Measurements from ENCODE around the gene CCDC27.

The CCDC27 gene

GRCh38 chr1:3752400-3752945, at the start of gene CCDC27:
Gene CCDC27, plus strand, starts transcription at chr1:3752450. Its CDS starts 32 bp downstream, at chr1:3752482.
- DNase-seq (ENCODE audit: low spot score): no peak

DNA sequence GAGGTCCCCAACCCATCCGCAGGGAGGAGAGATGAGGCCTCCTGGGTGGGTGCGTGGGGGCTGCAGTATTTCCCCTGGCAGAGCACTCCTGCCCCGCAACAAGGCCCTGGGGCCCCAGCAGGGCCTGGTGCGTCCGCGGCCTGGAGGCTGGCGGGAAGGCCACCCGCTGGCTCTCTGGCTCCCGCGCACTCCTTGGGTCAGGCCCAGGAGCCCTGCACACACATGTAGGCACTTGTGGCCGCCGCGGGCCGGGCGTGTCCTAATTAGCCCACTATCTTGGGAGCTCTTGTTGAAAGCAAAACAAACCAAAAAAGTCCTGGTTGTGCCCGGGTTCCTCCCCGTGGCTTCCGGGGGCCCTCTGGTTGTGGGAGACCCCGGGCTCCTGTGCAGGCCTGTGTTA, 49.7 kb upstream of the CCDC27 start:
- no peak for DNase-seq (ENCODE audit: low spot score)

DNA sequence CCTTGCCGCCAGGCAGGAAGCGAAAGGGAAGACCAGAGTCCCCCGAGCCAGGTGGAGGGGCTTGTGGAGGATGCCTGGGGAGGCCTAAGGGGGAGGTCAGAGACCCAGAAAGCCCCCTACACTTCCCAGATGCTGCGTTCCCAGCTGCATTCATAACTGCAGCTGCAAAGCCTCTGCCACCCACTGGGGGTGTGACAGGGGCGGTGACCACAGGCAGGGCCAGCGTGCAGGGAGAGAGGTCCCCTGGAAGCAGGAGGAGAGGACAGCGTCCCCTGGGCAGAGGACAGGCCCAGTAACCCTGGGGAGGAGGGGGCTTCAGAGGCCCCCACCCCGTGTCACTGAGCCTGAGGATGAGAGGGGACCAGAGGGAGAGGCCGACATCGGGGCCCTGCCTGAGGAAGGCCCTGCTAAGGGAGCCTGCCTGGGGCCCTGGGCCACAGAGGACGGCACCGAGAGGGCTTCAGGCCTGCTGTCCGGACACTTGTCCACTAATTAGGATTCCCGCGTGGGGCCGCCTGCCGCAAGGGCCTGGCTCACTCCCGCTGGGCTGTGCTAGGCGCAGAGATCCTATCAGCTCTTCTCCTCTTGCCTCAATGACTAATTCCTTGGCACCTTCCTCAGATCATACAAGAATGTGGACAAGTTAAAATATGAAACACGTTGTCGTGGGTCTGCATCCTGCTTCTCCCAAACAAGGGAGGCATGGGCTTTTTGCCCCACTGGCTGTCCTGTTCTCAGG, 49.1 kb upstream of the CCDC27 start:
- DNase-seq (ENCODE audit: low spot score): no peak

- DNase-seq (ENCODE audit: low spot score): no peak
Measured at GRCh38 chr1:3703786-3704371, 48.4 kb upstream of the CCDC27 start.

DNA sequence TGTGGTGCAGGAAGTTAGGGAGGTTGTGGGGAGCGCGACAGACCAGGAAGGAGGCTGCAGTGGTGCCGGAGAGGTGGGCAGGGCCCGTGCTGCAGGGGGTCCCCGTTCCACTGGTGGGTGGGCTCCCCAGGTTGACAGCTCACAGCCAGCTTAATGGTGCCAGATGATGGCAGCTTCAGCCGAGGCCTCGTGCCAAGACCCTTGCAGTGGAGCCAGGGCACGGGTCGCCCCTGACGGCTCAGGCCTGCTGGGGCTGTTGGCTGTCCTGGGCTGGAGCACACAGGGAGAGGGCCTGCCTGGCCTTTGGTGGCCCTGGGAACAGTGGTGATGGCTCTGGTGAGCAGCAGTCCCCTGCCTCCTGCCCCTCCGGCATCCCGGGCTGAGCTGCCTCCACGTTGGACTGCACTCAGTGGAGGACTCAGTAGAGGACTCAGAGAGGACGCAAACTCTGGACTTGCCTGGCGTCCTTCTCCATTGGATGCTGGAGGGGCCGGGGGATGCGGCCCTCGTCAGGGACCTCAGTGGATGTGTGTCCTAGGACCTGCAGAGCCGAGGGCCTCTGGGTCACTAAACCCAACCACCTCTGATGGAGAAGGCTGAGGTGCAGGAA, 46.8 kb upstream of the CCDC27 start:
- DNase-seq (ENCODE audit: low spot score): no peak

- DNase-seq (ENCODE audit: low spot score): no peak
Measured at GRCh38 chr1:3706651-3707297, 45.5 kb upstream of the CCDC27 start.

DNA sequence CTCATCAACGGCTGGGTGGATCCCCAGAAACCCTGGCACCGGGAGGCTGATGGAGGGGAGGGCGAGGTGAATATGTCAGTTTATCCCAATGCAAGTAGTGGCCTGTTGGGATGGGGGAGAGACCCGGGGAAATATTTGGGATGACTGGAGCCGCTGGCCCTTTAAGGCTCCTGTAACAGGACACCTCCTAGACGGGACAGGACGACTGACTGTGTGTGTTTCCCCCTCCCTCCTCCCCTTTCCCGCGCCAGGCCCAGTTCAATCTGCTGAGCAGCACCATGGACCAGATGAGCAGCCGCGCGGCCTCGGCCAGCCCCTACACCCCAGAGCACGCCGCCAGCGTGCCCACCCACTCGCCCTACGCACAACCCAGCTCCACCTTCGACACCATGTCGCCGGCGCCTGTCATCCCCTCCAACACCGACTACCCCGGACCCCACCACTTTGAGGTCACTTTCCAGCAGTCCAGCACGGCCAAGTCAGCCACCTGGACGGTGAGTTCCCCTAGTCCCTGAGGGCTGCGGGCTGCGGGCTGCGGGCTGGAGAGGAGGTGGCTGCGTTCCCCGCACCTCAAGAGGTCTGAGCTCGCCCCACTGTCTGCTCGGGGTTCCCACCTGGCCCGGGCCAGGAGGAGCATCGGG, 44.8 kb upstream of the CCDC27 start:
- DNase-seq (ENCODE audit: low spot score): no peak

DNA sequence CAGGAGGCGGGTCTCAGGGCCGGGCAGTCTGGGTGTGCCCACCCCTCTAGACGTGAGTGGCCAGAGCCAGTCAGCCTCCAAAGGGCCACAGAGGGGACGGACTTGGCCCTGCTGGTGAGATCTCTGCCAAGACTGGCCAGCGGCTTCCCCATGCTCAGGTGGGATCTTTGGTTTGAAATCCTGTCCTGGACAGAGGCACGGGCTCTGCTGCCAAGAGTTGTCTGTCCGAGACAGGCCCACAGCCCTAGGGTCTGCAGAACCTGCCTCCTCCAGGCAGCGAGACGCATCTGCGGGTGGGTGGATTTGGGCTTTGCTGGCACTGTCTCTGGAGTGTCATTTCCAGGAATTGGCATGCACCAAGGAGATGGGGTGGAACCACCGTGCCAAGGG, 44.3 kb upstream of the CCDC27 start:
- DNase-seq (ENCODE audit: low spot score): no peak

- no peak for DNase-seq (ENCODE audit: low spot score)
Measured at GRCh38 chr1:3708791-3709190, 43.5 kb upstream of the CCDC27 start.

- no peak for DNase-seq (ENCODE audit: low spot score)
Measured at GRCh38 chr1:3710251-3710650, 42.0 kb upstream of the CCDC27 start.

- DNase-seq (ENCODE audit: low spot score): no peak
Measured at GRCh38 chr1:3711381-3711779, 40.9 kb upstream of the CCDC27 start.

DNA sequence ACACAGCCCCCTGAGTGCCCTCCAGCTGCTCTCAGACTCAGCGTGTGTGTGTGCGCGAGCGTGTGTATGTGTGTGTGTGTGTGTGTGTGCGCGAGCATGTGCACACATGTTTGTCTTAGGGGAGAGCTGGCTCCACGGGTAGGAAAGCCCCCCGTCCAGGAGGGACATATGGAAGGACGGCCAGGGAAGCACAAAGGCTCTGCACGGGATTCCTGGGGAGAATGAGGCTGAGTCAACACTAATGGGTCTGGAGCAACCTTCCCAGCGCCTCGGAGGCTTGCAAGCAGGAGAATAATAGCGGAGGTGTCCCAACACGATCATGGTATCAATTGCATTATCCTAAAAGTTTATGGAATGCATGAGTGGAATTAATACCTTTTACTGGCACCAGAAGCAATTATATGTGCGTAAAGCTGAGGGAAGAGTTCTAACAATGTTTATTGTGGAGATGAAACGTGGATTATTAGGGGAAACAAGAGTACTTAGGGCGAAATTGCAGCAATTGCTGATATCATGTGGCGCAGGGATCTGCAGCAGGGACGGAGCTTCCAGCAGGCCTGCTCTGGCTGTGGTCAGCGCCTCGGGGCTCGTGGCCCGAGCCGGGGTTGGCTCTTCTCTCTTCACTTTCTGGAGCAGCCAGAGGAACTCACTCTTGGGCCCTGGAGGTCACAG, 40.3 kb upstream of the CCDC27 start:
- DNase-seq (ENCODE audit: low spot score): no peak

- DNase-seq (ENCODE audit: low spot score): no peak
Measured at GRCh38 chr1:3712573-3713535, 39.4 kb upstream of the CCDC27 start.

DNA sequence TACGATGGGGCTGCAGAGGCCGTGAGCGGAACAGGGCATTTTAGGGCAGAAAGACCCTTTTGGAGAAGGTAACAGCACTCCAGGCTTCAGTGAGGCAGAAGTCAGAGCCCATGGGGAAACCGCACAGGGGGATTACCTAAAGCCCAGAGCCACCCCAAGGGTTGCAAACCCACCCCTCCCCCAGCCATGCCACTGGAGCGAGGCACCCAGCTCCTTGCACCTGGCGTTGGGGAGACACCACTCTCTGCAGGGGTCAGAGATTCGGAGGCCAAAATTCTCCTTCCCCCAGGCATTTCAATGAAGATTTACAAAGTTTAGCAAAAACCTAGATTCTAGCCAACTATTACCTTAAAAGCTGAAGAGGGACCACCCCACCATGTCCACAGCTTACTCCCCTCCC, 38.4 kb upstream of the CCDC27 start:
- DNase-seq (ENCODE audit: low spot score): no peak

DNA sequence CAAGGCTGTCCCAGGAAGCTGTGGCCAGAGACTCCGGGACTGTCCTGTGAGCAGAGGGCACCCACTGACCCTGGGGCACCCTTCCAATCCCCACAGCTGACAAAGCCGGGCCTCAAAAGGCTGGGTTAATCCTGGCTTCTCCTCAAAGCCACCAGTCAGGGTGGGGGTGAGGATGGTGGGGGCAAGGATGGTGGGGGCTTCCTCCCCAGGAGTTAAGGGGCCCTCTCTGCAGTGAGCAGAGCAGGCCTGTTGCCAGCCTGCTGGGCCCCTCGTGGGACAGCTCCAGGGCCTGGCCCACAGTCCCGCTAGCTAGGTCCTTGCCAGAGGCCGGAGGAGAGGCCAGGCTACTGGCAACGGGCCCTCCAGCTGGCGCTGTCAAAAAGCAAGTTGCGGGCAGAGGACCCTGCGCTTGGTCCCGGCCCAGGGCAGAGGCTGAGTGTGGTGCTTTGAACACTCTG, 37.9 kb upstream of the CCDC27 start:
- no peak for DNase-seq (ENCODE audit: low spot score)

- DNase-seq (ENCODE audit: low spot score): no peak
Measured at GRCh38 chr1:3714814-3715213, 37.4 kb upstream of the CCDC27 start.

- DNase-seq (ENCODE audit: low spot score): no peak
Measured at GRCh38 chr1:3716351-3716750, 35.9 kb upstream of the CCDC27 start.

DNA sequence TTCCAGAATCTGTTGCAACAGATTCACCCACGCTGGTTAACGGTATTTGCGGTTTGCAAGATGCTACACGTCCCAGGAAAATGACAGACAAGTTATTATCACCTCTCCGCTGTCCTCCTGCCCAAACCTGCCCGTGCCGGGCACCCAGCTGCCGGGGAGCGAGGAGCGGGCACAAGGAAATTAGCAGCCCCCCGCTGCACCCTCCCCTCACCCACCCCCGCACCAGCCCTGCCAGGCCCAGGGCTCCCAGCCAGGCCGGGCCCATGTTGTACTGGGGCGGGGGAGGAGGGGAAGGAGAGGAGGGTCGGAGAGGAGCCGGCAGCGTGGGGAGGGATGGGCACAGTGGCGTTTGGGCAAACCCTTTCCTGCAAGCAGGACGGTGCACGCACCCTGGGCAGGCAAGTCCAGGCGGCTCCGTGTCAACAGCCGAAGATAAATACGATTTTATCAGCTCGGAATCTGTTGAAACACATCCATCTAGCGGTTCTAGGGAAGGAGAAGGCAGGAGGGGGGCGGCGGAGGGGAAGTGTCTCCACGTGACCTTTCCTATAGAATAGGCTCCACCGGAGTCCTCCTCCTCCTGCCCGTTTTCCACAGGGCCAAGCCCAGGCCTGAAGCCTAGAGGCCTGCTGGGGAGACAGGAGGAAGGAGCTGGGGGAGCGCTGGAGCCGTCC, 35.1 kb upstream of the CCDC27 start:
- no peak for DNase-seq (ENCODE audit: low spot score)

DNA sequence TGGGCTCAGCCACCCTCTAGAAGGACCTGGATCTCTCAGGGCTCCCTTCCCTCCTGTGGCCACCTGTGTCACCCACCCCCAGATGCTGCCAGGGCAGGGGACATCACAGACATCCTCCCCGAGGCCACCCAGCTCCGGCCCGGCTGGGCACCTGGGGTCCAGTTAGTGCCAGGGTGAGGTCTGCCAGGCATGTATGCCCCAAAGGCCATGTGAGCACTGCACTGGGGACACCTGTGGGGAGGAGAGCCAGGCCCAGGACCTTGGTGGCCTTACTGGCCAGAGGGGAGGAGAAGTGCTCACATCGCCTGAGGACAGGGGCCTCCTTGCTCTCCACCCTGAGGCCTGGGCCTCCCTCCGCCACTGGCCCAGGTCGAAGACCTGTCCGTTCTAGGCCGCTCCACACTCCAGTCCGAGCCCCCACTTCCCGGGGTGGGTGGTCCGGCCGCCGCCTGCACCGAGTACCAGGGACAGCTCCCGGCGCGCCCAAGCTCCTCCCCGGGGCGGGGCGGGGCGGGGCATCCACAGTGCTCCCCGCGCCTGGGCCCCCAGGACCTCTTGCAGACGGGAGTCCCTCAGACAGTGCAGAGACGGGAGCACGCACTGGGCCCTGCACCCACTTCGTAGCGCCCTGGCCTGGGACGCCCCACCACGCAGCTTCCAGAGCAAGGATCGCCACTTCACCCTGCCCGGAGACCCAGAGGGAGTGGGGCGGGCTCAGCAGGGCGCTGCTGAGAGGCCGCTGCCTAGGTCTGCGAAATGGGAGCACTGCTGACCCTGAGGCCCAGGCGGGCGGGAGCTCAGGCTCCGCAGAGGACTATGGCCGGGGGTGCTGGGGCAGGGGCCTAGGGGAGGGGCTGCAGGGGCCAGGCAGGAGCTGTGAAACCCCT, 34.3 kb upstream of the CCDC27 start:
- DNase-seq (ENCODE audit: low spot score): no peak
